ENCODE measurements around the gene ALOX12B.
"Not testable (repeated sequence)": the region's sequence is repeated elsewhere in the genome, so short reads cannot be mapped to it uniquely, and the experiment has no call there.

Gene ALOX12B

DNA sequence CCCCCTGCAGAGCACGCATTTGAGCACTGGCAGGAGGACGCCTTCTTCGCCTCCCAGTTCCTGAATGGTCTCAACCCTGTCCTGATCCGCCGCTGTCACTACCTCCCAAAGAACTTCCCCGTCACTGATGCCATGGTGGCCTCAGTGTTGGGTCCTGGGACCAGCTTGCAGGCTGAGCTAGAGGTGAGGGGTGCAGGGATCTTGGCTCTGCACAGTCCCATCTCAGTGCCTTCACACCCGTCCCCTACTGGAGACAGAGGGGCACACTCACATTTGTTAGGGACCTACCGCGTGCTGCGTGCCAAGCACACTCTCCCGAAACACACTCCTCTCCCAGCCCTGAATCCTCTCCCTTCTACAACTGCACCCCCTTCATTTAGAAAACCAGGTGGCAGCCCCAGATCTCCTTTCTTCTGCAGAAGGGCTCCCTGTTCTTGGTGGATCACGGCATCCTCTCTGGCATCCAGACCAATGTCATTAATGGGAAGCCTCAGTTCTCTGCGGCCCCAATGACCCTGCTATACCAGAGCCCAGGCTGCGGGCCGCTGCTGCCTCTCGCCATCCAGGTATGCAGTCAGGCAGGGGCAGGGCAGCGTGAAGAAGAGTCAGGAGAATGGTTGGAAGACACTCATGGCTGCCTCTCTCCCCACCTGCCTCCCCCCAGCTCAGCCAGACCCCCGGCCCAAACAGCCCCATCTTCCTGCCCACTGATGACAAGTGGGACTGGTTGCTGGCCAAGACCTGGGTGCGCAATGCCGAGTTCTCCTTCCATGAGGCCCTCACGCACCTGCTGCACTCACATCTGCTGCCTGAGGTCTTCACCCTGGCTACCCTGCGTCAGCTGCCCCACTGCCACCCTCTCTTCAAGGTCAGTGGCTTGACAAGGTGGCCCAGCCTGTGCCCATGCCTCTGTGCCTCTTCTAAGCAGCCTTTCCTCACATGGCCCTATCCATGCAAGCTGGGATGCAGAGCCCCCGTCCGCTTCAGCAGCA, 42.4 kb downstream of the ALOX12B start:
- DNase-seq (ENCODE audit: low read depth): no peak

DNA sequence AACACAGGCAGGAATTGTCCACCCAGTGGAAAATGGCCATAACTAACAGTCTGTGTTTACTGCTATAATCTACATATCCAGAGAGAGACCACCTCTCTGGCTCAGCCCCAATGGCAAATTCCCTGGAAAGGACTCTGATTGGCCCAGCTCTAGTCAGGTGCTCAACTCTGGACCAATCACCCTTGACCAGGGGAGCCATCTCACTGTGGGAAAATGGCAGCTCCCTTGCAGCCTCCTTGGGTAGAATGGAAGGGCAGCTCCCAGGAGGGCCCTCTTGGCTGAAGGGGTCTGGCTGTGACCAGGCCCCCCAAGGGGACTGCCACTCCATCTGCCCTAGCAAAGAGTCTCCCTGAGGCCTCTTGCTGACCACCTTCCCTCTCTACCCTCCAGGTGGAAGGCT, 45.5 kb downstream of the ALOX12B start:
- DNase-seq (ENCODE audit: low read depth): no peak

DNA sequence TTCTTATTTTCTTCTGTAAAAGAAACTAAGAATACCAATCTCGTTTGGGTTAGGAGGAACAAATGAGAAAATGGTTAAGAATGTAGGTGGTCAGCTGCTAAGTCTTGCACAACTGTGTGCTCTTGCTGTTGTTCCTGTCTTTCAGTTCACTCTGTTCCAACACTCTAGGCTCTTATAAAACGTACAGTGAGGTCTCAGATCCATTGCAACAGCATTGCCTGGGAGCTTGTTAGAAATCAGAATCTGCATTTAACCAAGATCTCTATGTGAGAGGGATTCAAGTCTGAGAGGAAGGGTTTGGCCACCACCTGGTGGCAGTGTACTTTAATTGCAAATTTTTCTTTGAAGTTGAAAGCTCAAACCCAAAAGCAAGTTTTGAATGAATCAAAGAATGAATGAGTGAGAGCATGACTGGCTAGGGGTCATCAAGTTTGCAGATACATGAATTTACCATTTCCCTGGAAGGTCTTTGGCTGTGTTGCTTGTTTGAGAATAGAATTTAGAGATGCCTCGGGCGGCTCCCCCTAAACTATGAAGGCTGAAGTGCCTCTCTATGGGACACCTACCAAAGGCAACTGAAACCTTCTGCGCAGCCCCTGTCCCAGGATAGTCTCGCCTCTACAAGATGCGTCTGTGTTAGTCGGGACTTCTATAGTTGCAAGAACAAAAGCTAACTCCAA, 46.1 kb downstream of the ALOX12B start:
- DNase-seq (ENCODE audit: low read depth): no peak

DNA sequence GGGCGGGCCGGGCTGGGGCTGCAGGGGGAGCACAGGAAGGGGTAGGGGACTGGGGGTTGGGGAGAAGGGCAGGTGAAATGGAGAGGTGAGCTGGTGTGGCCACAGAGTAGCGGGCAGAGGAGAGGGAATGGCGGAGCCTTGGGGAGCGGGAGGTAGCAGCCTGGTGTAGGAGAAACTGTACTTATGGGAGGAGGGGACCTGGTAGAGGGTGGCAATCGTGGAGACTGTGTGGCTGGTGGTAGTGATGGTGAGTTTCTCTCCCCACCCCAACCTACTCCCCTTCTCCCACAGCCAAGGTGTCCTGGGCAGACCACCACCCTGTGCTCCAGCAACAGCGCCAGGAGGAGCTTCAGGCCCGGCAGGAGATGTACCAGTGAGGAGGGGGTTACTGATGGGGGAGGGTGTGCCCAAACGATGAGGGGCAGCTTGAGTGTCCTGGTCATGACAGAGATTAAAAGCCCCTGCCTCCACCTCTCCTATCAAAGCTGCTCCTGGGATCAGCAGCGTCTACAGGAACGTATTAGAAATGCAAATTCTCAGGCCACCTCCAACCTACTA, 47.8 kb downstream of the ALOX12B start:
- no peak for DNase-seq (ENCODE audit: low read depth)

DNA sequence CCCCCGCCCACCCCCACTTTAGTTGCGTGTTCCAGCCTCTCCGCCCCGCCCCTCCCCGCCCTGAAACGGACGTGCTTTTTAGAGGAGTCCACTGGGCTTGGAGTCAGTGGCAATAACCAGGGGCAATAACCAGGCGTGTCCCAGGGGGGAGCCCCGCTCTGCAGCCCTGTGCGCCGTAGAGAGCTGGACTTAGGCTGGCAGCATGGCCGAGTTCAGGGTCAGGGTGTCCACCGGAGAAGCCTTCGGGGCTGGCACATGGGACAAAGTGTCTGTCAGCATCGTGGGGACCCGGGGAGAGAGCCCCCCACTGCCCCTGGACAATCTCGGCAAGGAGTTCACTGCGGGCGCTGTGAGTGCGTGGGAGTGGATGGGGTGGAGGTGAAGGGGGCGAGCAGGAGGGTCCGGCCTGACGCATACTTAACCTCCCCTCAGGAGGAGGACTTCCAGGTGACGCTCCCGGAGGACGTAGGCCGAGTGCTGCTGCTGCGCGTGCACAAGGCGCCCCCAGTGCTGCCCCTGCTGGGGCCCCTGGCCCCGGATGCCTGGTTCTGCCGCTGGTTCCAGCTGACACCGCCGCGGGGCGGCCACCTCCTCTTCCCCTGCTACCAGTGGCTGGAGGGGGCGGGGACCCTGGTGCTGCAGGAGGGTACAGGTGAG, 48.4 kb downstream of the ALOX12B start, which contains the start of gene ALOX15B:
Gene ALOX15B, plus strand, starts transcription at position 106 of the 657 bp plus-strand sequence. Its CDS starts 97 bp downstream, at position 203.
- no peak for DNase-seq (ENCODE audit: low read depth)

DNA sequence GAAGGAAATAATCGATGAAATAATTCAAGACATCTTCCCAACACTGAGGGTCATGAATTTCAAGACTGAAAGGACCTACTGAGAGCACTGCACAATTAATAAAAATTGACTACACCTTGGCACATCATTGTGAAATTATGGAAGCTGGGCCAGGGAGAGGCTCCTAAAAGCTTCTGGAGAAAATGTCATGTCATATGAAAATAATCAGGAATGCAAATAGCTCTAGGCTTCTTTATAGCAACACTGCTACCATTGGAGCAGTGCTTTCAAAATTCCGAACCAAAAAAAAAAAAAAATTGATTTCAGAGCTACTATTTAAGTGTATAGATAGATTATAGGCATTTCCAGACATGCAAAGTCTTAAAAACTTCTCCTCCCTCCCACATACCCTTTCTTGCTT, 55.1 kb downstream of the ALOX12B start:
- no peak for DNase-seq (ENCODE audit: low read depth)

DNA sequence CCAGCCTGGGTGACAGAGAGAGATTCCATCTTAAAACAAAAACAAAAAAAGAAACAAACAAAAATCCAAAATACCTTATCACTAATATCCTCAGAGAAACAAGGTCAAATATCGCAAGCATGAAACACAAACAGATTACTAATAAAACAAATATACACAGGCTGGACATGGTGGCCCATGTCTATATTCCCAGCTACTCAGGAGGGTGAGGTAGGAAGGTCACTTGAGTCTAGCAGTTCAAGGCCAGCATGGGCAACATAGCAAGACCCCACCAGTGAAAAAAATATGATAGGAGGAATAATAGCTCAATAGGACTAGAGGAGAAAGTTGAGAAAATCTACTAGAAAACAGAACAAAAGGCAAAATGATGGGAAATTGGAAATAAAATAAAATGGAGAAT, 55.6 kb downstream of the ALOX12B start:
- DNase-seq (ENCODE audit: low read depth): no peak

DNA sequence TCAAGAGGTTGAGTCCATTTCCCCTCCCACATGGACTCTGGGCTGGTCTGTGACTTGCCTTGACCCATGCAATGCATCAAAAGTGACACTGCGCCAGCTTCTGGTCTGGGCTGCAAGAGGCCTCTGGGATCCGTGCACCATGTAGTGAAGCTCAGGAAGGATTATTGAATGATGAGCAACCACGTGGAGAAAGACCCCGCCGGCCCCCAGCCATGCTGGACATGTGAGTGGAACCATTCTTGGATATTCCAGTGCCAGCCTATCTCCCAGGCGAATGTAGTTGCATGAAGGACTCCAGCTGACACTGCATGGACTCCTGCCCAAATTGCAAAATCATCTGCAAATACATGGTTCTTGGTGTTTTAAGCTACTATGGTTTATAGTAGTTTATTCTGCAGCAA, 56.3 kb downstream of the ALOX12B start:
- DNase-seq (ENCODE audit: low read depth): no peak

DNA sequence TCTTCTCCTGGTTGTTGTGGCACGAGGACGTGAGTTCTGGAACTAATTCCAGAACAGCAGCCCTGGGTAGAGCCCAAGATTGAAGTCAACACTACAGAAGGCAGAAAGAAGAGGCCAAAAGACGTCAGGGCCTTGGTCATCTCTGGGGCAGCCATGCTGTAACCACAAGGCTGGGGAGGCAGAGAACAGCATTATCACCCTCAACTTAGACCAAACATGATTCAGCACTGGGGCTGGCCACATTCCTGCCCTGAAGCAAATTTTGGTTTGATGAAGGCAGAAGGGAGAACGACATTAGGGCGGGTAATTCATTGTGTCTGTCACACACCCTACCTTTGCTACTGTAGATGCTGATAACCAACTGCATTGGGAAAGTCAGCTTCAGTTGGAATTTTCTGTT, 58.4 kb downstream of the ALOX12B start:
- no peak for DNase-seq (ENCODE audit: low read depth)

DNA sequence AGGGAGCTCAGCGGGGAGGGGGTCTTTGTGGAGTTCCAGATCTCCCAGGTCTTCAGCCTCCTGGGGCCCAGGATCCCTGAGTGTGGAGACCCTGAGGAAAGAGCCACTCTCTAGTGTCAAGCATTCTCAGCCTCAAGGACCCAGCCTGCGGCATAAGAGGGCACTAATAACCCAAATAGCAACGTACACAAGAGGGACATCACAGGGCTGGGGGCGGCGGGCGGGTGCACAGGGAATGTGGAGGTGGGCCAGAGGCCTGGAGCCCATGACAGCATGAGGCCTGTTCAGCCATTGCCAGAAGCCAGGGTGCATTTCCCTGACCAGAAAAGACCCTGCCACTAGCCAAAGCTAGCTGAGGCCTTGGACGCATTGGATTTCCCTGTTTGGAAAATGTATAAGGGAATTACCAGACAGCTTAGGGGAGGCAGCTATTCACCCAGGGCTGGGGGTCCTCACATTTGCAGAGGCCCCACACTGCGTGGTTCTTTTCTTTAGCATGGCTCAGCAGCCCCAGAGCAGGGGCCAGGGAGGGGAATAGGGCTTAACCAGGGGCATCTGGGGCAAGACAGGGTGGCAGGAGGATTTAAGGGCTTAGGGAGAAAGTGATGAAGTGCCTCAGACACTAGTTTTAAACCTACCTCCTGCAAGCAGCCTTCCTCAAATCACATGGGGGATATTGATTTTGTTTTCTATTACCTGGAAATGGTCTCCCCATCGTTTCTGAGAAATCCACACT, 62.2 kb downstream of the ALOX12B start:
- no peak for DNase-seq (ENCODE audit: low read depth)

DNA sequence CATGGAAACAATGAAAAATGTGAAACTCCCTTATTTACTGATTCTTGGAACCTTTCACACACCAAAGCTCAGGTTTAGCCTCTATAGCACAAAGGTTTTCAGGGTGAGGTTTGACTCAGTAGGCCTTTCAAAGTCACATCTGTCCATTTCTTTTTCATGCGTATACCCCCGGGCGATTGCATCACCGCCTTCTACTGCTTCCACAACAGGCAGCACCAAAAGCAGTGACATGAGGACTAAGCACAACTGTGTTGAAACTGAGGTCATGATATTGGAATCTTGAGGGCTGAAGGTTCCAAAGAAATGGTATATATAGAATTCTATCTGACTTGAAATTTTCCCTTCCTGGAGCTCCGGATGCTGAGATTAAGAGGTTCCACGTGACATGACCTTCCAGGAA, 63.4 kb downstream of the ALOX12B start:
- DNase-seq (ENCODE audit: low read depth): not testable (repeated sequence)

Data from activated T-helper 9 cell treated with anti-CD3 and anti-CD28 coated beads, Interleukin-2, amount 50 U/mL, for 16 hours (primary cell).